ENCODE data around the gene SLC16A14. TPM values are rescaled to one million over a fixed set of nuclear protein-coding genes. Genes with fewer than 3 reads are reported as not detected.
A peak's percentile ranks its signal among the peaks of the same experiment; 100 is the strongest.

The SLC16A14 gene
- total RNA-seq, 1 donor from 2014 or later, result 4.2 TPM

GRCh38 chr2:230012267-230012884 is 56.3 kb downstream of the SLC16A14 start:
- TF ChIP-seq CTCF (IDR thresholded peaks at IDR 0.05; ENCODE audit: insufficient read depth, low read depth, low read length) (no peak), EZH2 (IDR thresholded peaks at IDR 0.05; ENCODE audit: insufficient read depth, low read length) (no peak)
- Histone ChIP-seq H3K4me1 (ENCODE audit: insufficient read depth, low read length) (no peaks in the 10 kb centered on the region), H3K9me3 (ENCODE audit: insufficient read depth, low read depth, low read length) (no peaks in the 10 kb centered on the region), H2AFZ (ENCODE audit: low read depth, low read length) (no peak overlapping the region), H3K27ac (ENCODE audit: low read depth, low read length) (no peak overlapping the region), H3K9ac (ENCODE audit: low read length) (no peak overlapping the region), H3K4me3 (ENCODE audit: insufficient read depth, low read depth, low read length) (no peak overlapping the region), H3K4me2 (ENCODE audit: low read length) (no peak overlapping the region), H3K27me3 (ENCODE audit: insufficient read depth, low read length) (no peaks in the 10 kb centered on the region), H4K20me1 (ENCODE audit: insufficient read depth, low read length) (no peaks in the 10 kb centered on the region), H3K36me3 (ENCODE audit: insufficient read depth, low read length) (no peaks in the 10 kb centered on the region), H3K79me2 (ENCODE audit: insufficient read depth, low read length) (no peaks in the 10 kb centered on the region)
- H3K27ac Mint-ChIP-seq (ENCODE audit: unreplicated experiment), result peak overlapping the region; percentile 83
- H3K36me3 Mint-ChIP-seq (ENCODE audit: low read depth, unreplicated experiment), result no peaks in the 10 kb centered on the region
- peaks cover 10% of the 10 kb centered on the region for H3K4me1 Mint-ChIP-seq (ENCODE audit: low read depth, unreplicated experiment)
- DNase-seq (ENCODE audit: low read depth), result no peak
- FAIRE-seq, result no peak
- H3K4me3 Mint-ChIP-seq (ENCODE audit: unreplicated experiment), result no peak overlapping the region
- no peaks in the 10 kb centered on the region for H3K27me3 Mint-ChIP-seq (ENCODE audit: low read depth, unreplicated experiment)
- H3K9me3 Mint-ChIP-seq (ENCODE audit: unreplicated experiment), result no peaks in the 10 kb centered on the region

- Histone ChIP-seq H3K27me3 (ENCODE audit: insufficient read depth, low read length) (no peaks in the 10 kb centered on the region), H3K79me2 (ENCODE audit: insufficient read depth, low read length) (no peaks in the 10 kb centered on the region), H3K4me2 (ENCODE audit: low read length) (no peak overlapping the region), H2AFZ (ENCODE audit: low read depth, low read length) (no peak overlapping the region), H3K9me3 (ENCODE audit: insufficient read depth, low read depth, low read length) (no peaks in the 10 kb centered on the region), H3K36me3 (ENCODE audit: insufficient read depth, low read length) (no peaks in the 10 kb centered on the region), H4K20me1 (ENCODE audit: insufficient read depth, low read length) (no peaks in the 10 kb centered on the region), H3K9ac (ENCODE audit: low read length) (no peak overlapping the region), H3K27ac (ENCODE audit: low read depth, low read length) (no peak overlapping the region), H3K4me1 (ENCODE audit: insufficient read depth, low read length) (no peaks in the 10 kb centered on the region), H3K4me3 (ENCODE audit: insufficient read depth, low read depth, low read length) (no peak overlapping the region)
- H3K36me3 Mint-ChIP-seq (ENCODE audit: low read depth, unreplicated experiment), result no peaks in the 10 kb centered on the region
- peak; percentile 44 for DNase-seq (ENCODE audit: low read depth)
- H3K27ac Mint-ChIP-seq (ENCODE audit: unreplicated experiment), result no peak overlapping the region
- no peak for FAIRE-seq
- H3K4me1 Mint-ChIP-seq (ENCODE audit: low read depth, unreplicated experiment), result peaks cover 10% of the 10 kb centered on the region
- no peak overlapping the region for H3K4me3 Mint-ChIP-seq (ENCODE audit: unreplicated experiment)
- no peaks in the 10 kb centered on the region for H3K27me3 Mint-ChIP-seq (ENCODE audit: low read depth, unreplicated experiment)
- H3K9me3 Mint-ChIP-seq (ENCODE audit: unreplicated experiment), result no peaks in the 10 kb centered on the region
- TF ChIP-seq CTCF (IDR thresholded peaks at IDR 0.05; ENCODE audit: insufficient read depth, low read depth, low read length) (no peak), EZH2 (IDR thresholded peaks at IDR 0.05; ENCODE audit: insufficient read depth, low read length) (no peak)
Observed at GRCh38 chr2:230011617-230012016, 57.1 kb downstream of the SLC16A14 start.

- DNase-seq (ENCODE audit: low read depth) (no peak), FAIRE-seq (no peak)
- Mint-ChIP-seq H3K27ac (ENCODE audit: unreplicated experiment) (no peak overlapping the region), H3K9me3 (ENCODE audit: unreplicated experiment) (no peaks in the 10 kb centered on the region), H3K4me3 (ENCODE audit: unreplicated experiment) (no peak overlapping the region), H3K36me3 (ENCODE audit: low read depth, unreplicated experiment) (no peaks in the 10 kb centered on the region), H3K27me3 (ENCODE audit: low read depth, unreplicated experiment) (no peaks in the 10 kb centered on the region), H3K4me1 (ENCODE audit: low read depth, unreplicated experiment) (peaks cover 10% of the 10 kb centered on the region)
- H4K20me1 ChIP-seq (ENCODE audit: insufficient read depth, low read length), result no peaks in the 10 kb centered on the region
- no peaks in the 10 kb centered on the region for H3K36me3 ChIP-seq (ENCODE audit: insufficient read depth, low read length)
- no peak overlapping the region for H3K9ac ChIP-seq (ENCODE audit: low read length)
- H3K4me3 ChIP-seq (ENCODE audit: insufficient read depth, low read depth, low read length), result no peak overlapping the region
- no peaks in the 10 kb centered on the region for H3K27me3 ChIP-seq (ENCODE audit: insufficient read depth, low read length)
- no peak overlapping the region for H3K4me2 ChIP-seq (ENCODE audit: low read length)
- H3K4me1 ChIP-seq (ENCODE audit: insufficient read depth, low read length), result no peaks in the 10 kb centered on the region
- no peak overlapping the region for H3K27ac ChIP-seq (ENCODE audit: low read depth, low read length)
- H3K79me2 ChIP-seq (ENCODE audit: insufficient read depth, low read length), result no peaks in the 10 kb centered on the region
- no peaks in the 10 kb centered on the region for H3K9me3 ChIP-seq (ENCODE audit: insufficient read depth, low read depth, low read length)
- TF ChIP-seq EZH2 (IDR thresholded peaks at IDR 0.05; ENCODE audit: insufficient read depth, low read length), result no peak
- TF ChIP-seq CTCF (IDR thresholded peaks at IDR 0.05; ENCODE audit: insufficient read depth, low read depth, low read length), result no peak
- H2AFZ ChIP-seq (ENCODE audit: low read depth, low read length), result no peak overlapping the region
Observed at GRCh38 chr2:230010501-230010900, 58.2 kb downstream of the SLC16A14 start.
